H54 (cell line): ENCODE measurements around the gene ALDH5A1.

Source experiments
- DNase-seq: peaks from one replicate; pipeline ENCODE4 v3.0.0; 2011; ENCODE audit warnings: low spot score, mixed read lengths; ENCODE audit not compliant: insufficient read length
- FAIRE-seq: peaks from 3 replicates; lab custom pipeline; 2011; peaks lifted over from hg19 to GRCh38; lab: Jason Lieb, UNC
- POLR2A ChIP-seq: IDR thresholded peaks from 2 replicates; pipeline ENCODE4 v1.6.1; 2011; ENCODE audit warnings: low read depth, mild to moderate bottlenecking, low read length

Gene ALDH5A1

GRCh38 chr6:24494821-24495795 is at the start of gene ALDH5A1:
ALDH5A1 (plus strand) TSS chr6:24494969; CDS start chr6:24494997, 28 bp downstream.
- no peak; the same call in 1 of the 2 replicates for TF ChIP-seq POLR2A
- DNase-seq (peak; percentile 30), FAIRE-seq (no peak)

DNA sequence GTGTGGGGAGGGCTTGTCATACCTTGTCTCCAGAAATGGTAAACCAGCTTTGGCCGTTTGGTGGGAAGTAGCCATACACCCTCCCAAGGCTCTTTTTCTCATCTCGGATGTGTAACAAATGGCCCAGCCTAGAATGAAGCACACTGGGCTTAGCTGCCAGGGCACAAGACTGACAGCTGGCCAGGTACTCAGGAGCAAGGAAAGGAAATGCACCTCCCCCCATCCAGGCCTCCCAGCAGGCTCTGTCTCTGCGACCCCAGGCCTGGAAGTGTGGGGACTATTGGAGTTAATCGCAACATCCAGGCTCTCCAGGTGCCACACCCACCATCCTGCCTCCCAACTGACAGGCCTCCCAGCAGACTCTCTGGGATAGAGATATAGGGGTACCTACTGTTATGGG is 49.1 kb upstream of the ALDH5A1 start:
- TF ChIP-seq POLR2A, result no peak
- DNase-seq (no peak), FAIRE-seq (no peak)

DNA sequence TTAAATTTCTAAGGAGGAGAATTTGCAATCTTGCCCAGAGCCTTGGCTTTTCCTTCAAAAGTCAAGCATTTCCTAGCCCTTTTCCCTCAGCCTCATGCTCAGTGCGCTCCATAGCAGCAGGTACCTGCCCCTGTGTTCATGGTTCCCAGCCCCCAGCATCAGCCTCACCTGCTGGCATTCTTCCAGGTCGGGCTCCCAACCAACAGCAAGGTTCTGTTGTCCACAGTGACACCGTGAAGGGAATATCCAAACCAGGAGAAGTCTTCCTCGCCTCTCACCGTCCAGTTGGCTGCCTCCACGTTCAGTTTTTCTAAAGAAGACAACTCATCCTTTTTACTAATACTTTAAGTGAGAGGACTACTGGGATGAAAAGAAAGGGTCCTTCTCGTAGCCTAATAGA is 48.1 kb upstream of the ALDH5A1 start:
- no peak for DNase-seq
- FAIRE-seq, result no peak
- TF ChIP-seq POLR2A, result no peak

GRCh38 chr6:24448396-24448795 is 46.4 kb upstream of the ALDH5A1 start:
- DNase-seq (no peak), FAIRE-seq (no peak)
- TF ChIP-seq POLR2A, result no peak

GRCh38 chr6:24448828-24449525 is 45.8 kb upstream of the ALDH5A1 start:
- FAIRE-seq, result no peak
- no peak for DNase-seq
- TF ChIP-seq POLR2A, result no peak

DNA sequence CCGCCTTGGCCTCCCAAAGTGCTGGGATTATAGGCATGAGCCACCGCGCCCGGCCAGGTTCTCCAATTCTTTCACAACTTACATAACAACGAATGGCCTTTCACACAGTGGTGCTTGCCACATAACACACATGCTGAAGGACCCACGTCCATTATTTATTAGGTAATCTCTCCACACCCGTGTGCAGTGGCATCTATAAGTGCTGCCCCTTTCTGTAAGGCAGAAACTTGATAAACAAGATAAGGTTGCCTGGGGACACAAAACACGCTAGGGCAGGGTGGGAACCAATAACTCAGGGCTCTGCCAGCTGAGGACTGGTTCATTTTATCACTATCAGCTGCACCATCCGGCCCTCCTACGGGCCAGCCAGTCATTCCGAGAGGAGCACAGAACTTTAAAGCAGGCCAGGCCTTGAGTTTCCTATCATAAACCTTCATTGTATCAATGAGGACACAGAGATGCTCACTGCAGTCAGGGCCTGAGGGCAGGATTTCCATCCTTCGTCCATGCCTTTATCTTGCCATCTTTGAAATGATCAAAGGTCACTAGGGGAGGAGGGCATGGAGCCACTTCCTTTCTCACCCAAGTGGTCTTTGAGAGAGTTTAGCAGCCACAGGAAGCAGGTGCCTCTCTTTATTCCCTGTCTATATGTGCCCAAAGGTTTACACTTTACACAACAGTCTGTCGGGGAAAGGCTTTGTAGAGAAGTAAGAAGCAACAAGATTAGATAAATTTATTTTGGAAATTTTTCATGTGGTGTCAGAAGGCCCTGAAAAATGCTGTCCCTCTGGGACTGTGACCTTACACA is 43.0 kb upstream of the ALDH5A1 start:
- no peak for FAIRE-seq
- no peak for DNase-seq
- TF ChIP-seq POLR2A, result no peak

DNA sequence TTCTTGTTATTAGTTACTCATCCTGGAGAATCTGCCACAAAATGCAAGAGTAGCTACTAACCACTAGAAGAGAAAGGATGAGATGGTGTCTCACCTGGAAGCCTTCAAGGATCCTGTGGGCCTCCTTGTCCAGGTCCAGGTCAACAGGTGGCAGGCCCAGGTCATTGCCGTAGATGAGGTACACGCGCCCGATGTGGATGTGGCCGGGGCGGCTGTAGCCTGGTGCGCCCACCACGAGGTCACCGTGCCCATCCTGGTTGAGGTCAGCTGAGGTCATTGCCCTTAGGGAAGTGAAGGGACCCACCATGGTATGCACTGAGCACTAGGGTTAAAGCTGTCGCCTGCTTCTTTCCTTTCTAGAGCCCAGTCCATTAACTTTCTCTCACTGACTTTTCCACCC is 40.8 kb upstream of the ALDH5A1 start:
- TF ChIP-seq POLR2A, result no peak
- FAIRE-seq, result no peak

DNA sequence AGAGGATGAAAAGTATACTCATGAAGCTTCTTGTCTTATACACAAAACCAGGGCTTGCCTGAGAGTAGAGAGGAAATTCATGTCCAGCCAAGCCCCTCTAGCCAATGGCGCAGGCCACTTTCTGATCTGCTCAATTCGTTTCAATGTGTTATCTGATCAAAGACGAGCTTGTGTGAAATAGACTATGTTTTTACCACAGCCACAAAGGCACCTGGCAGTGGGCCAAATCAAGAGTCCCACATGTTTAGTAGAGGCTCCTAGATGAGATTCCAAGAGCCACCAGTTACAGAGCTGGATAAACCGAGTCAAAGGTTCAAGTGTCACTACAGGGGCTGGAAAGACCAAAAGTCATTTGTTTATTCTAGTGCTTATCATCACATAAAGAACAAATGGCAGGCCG is 40.3 kb upstream of the ALDH5A1 start:
- no peak for DNase-seq
- no peak for TF ChIP-seq POLR2A
- no peak for FAIRE-seq

More for the DNA sequence above, 40.8 kb upstream of the ALDH5A1 start:
- no peak for DNase-seq

GRCh38 chr6:24455061-24455460 is 39.7 kb upstream of the ALDH5A1 start:
- FAIRE-seq, result no peak
- no peak for TF ChIP-seq POLR2A

GRCh38 chr6:24458134-24458533 is 36.6 kb upstream of the ALDH5A1 start:
- TF ChIP-seq POLR2A, result no peak
- DNase-seq, result no peak
- FAIRE-seq, result no peak

More at GRCh38 chr6:24455061-24455460, 39.7 kb upstream of the ALDH5A1 start:
- no peak for DNase-seq

- TF ChIP-seq POLR2A, result no peak
- DNase-seq, result no peak
- no peak for FAIRE-seq
Measured at GRCh38 chr6:24458941-24459340, 35.8 kb upstream of the ALDH5A1 start.

DNA sequence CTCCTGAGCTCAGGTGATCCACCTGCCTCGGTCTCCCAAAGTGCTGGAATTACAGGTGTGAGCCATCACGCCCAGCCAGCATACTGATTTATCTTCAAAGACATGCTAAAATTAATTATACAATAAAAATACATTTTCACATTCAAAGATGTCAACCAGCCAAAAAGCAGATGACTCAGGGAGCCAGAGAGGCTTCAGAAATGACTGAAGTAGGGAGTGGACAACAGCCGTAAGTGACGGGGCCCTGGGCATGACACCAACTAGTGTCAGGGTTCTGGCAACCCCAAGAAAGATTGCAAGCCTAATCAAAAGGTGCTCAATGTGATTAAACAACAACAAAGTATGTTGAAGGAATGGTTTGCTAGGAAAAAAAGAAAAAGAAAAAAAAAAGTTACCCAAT is 33.8 kb upstream of the ALDH5A1 start:
- TF ChIP-seq POLR2A, result no peak
- DNase-seq (no peak), FAIRE-seq (no peak)

DNA sequence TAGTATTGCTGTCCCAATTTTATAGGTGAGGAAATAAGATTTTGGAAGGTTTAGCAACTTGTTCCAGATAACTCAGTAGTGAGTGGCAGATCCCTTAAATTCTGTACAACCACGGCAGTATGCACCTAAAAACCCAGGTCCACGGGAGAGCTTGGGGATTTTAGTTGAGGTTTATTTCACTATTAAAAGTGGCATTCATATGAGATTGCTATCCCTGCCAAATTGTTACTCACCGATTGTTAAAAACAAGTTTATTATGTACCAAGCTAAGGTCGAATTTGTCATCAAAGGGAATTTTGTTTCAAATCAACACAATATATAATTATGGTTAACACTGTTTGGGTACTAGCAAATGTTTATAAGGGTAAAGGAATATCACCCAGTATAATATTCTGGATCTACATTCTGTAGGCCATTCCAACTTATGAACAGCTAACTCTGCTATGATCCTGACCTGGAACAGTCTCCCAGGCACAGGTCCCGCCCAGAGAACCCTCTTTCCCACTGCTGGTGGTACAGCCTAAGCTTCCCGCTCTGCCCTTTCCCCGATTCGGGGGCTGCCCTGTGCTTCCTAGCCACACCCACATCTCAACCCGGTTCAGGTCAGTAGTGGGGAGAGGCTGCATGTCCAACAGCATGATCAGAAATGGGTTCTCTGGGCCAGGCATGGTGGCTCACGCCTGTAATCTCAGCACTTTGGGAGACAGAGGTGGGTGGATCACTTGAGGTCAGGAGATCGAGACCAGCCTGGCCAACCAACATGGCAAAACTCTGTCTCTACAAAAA is 30.3 kb upstream of the ALDH5A1 start:
- TF ChIP-seq POLR2A, result no peak
- DNase-seq (no peak), FAIRE-seq (no peak)
